ENCODE measurements around the gene SLAMF1. TPM values are rescaled to one million over a fixed set of nuclear protein-coding genes. Genes with fewer than 3 reads are reported as not detected.
"Not testable (repeated sequence)": the region's sequence is repeated elsewhere in the genome, so short reads cannot be mapped to it uniquely, and the experiment has no call there.

The SLAMF1 gene
- total RNA-seq, 5 donors from 2014 or later (not counting 1 experiment from before 2014, with no cell fraction given): 19.4 to 38.7 (median 30.7) TPM

GRCh38 chr1:160630523-160631451 is 16.1 kb downstream of the SLAMF1 start:
- CTCF ChIA-PET: interaction anchor here in 1 of 2 donors (0.7 to 1.3 kb wide), 3 partner anchors 10 to 66 kb away, joined by 3 to 7 read pairs (median 6); no protein-coding TSS in a partner anchor
- Histone ChIP-seq H3K4me1 (ENCODE audit: control insufficient read depth in 1 of 2, extremely low read depth in 1 of 2, insufficient read depth in 2 of 2, low read length in 2 of 2) (peaks cover 83 to 98% of the 10 kb centered on the region in 2 experiments), H3K36me3 (ENCODE audit: control insufficient read depth in 2 of 2, extremely low read depth in 1 of 2, insufficient read depth in 1 of 2, low read length in 1 of 2) (peaks cover 0 to 31% of the 10 kb centered on the region in 2 donors), H3K27ac (ENCODE audit: low read length) (peak overlapping the region; percentile 95), H3K4me3 (ENCODE audit: control insufficient read depth in 1 of 2, extremely low read depth in 1 of 2, low read length in 1 of 2) (no peak overlapping the region), H3K9me3 (no peaks in the 10 kb centered on the region), H3K27me3 (replicated peaks in 1 of 2; ENCODE audit: control insufficient read depth in 2 of 2, extremely low read depth in 1 of 2, insufficient read depth in 2 of 2, low read length in 1 of 2) (no peaks in the 10 kb centered on the region)
- Mint-ChIP-seq H3K4me1 (peaks cover 90 to 96% (median 96%) of the 10 kb centered on the region in 3 donors), H3K27ac (peak overlapping the region; percentile 96 to 98), H3K4me3 (peak overlapping the region in 2 of 3 donors; percentile 14 to 78), H3K36me3 (peaks cover 66% of the 10 kb centered on the region), H3K27me3 (no peaks in the 10 kb centered on the region), H3K9me3 (peaks cover 0 to 3% (median 3%) of the 10 kb centered on the region in 3 donors)
- POLR2A ChIA-PET: interaction anchor here in 1 of 2 donors (1.0 to 1.3 kb wide), 2 partner anchors 10 to 11 kb away, joined by 4 to 5 read pairs; no protein-coding TSS in a partner anchor
- no peak for DNase-seq
- no peak for ATAC-seq (replicated peaks in 1 of 4)
- WGBS (ENCODE audit: insufficient coverage): 91% methylated on average over 4 of the region's 9 CpGs

GRCh38 chr1:160629286-160630210 is 17.3 kb downstream of the SLAMF1 start:
- peak overlapping the region; percentile 33 to 50 for H3K4me3 ChIP-seq (ENCODE audit: control insufficient read depth in 1 of 2, extremely low read depth in 1 of 2, low read length in 1 of 2)

DNA sequence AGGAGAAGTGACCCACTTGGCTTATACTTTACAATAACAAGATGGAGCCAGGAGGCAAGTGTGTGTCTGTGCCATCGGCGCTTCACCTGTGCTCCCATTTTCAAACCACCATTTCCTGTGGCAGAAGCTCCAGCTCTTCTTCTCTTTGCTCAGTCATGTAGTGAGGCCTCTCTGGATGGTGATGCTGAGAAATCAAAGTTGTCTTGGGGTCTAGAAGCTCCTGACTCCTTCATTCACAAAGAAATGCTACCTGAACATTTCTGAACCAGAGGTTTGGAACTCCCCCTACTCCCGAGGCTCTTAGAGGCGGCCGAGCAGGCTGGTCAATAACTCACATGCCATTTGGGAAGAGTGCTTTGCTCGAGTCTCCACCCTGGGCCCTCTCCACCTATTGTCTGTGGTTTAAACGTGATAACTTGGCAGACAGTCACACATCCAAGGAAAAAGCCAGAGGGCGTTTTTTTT is 18.0 kb downstream of the SLAMF1 start:
- POLR2A ChIA-PET: interaction anchor here (1.0 to 1.6 kb wide), 2 partner anchors 11 to 416 kb away, joined by 3 to 4 read pairs; no protein-coding TSS in a partner anchor
- peak overlapping the region; percentile 96 to 98 for H3K27ac Mint-ChIP-seq
- peak overlapping the region; percentile 33 to 50 for H3K4me3 ChIP-seq (ENCODE audit: control insufficient read depth in 1 of 2, extremely low read depth in 1 of 2, low read length in 1 of 2)

More at GRCh38 chr1:160629286-160630210, 17.3 kb downstream of the SLAMF1 start:
- H3K27ac Mint-ChIP-seq: peak overlapping the region; percentile 96 to 98
- ATAC-seq (replicated peaks in 1 of 4): peak; percentile 85 to 91 (median 87)
- POLR2A ChIA-PET: interaction anchor here (0.9 to 1.6 kb wide), 4 partner anchors 10 to 17 kb away, joined by 3 to 5 read pairs (median 4); partner anchors contain the start of gene SLAMF1 (in 1 of the 2)
- H3K4me1 Mint-ChIP-seq: peaks cover 92 to 98% (median 98%) of the 10 kb centered on the region in 3 donors
- H3K9me3 ChIP-seq: no peaks in the 10 kb centered on the region
- H3K36me3 ChIP-seq (ENCODE audit: control insufficient read depth in 2 of 2, extremely low read depth in 1 of 2, insufficient read depth in 1 of 2, low read length in 1 of 2): peaks cover 0 to 21% of the 10 kb centered on the region in 2 donors
- H3K27ac ChIP-seq (ENCODE audit: low read length): peak overlapping the region; percentile 95
- peaks cover 65% of the 10 kb centered on the region for H3K36me3 Mint-ChIP-seq
- no peaks in the 10 kb centered on the region for H3K27me3 ChIP-seq (replicated peaks in 1 of 2; ENCODE audit: control insufficient read depth in 2 of 2, extremely low read depth in 1 of 2, insufficient read depth in 2 of 2, low read length in 1 of 2)
- no peaks in the 10 kb centered on the region for H3K27me3 Mint-ChIP-seq
- peaks cover 81 to 95% of the 10 kb centered on the region in 2 experiments for H3K4me1 ChIP-seq (ENCODE audit: control insufficient read depth in 1 of 2, extremely low read depth in 1 of 2, insufficient read depth in 2 of 2, low read length in 2 of 2)
- H3K9me3 Mint-ChIP-seq: peaks cover 0 to 3% (median 3%) of the 10 kb centered on the region in 3 donors
- CTCF ChIA-PET: interaction anchor here in 1 of 2 donors (0.6 to 2.3 kb wide), 11 partner anchors 10 to 70 kb away, joined by 3 to 11 read pairs (median 5); partner anchors contain the start of gene SLAMF1
- WGBS (ENCODE audit: insufficient coverage): 13% methylated on average over 13 of the region's 19 CpGs
- peak; percentile 47 to 92 (median 80) for DNase-seq
- peak overlapping the region; percentile 66 to 78 (median 73) for H3K4me3 Mint-ChIP-seq

DNA sequence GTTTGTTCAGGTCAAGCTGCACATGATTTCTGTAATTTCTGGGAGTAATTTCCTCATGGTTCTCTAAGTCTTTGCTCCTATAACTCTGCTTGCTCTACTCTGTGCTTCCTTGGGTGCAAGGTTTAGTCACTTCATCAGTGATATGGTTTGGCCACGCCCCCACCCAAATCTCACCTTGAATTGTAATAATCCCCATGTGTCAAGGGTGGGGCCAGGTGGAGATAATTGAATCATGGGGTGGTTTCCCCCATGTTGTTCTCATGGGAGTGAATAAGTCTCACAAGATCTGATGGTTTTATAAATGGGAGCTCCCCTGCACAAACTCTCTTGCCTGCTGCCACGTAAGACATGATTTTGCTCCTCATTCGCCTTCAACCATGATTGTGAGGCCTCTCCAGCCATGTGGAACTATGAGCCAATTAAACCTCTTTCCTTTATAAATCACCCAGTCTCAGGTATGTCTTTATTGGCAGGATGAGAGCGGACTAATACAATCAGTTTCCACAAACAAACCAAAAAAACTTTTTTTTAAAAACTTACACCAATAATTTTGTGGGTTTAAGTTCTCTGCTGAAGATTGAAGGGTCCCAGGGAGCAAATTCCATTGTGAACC is 19.1 kb downstream of the SLAMF1 start:
- ChIA-PET POLR2A (interaction anchor here (0.6 to 1.6 kb wide), 3 partner anchors 10 to 417 kb away, joined by 3 to 4 read pairs (median 3); no protein-coding TSS in a partner anchor), CTCF (interaction anchor here (0.6 to 2.3 kb wide), 6 partner anchors 8 to 47 kb away, joined by 3 to 11 read pairs (median 4); no protein-coding TSS in a partner anchor)
- not testable (repeated sequence) for H3K27me3 ChIP-seq (replicated peaks in 1 of 2; ENCODE audit: control insufficient read depth in 2 of 2, extremely low read depth in 1 of 2, insufficient read depth in 2 of 2, low read length in 1 of 2); H3K4me3 ChIP-seq (ENCODE audit: control insufficient read depth in 1 of 2, extremely low read depth in 1 of 2, low read length in 1 of 2); H3K27me3 Mint-ChIP-seq; H3K9me3 ChIP-seq; H3K9me3 Mint-ChIP-seq; ATAC-seq (replicated peaks in 1 of 4)
- H3K27ac ChIP-seq (ENCODE audit: low read length): peak overlapping the region; percentile 95
- peak overlapping the region in 1 of 3 donors; percentile 78 for H3K4me3 Mint-ChIP-seq
- DNase-seq: peak in 1 of 35 experiments; percentile 30
- peaks cover 64% of the 10 kb centered on the region for H3K36me3 Mint-ChIP-seq
- H3K4me1 ChIP-seq (ENCODE audit: control insufficient read depth in 1 of 2, extremely low read depth in 1 of 2, insufficient read depth in 2 of 2, low read length in 2 of 2): peaks cover 78 to 91% of the 10 kb centered on the region in 2 experiments
- peaks cover 0 to 11% of the 10 kb centered on the region in 2 donors for H3K36me3 ChIP-seq (ENCODE audit: control insufficient read depth in 2 of 2, extremely low read depth in 1 of 2, insufficient read depth in 1 of 2, low read length in 1 of 2)
- peak overlapping the region; percentile 96 to 98 for H3K27ac Mint-ChIP-seq
- H3K4me1 Mint-ChIP-seq: peaks cover 92 to 98% (median 98%) of the 10 kb centered on the region in 3 donors
- whole genome bisulfite sequencing (ENCODE audit: insufficient coverage): no CpG with 5 or more reads among the region's 4 CpGs

More for the DNA sequence above, 18.0 kb downstream of the SLAMF1 start:
- H3K27ac ChIP-seq (ENCODE audit: low read length): peak overlapping the region; percentile 95
- H3K27me3 ChIP-seq (replicated peaks in 1 of 2; ENCODE audit: control insufficient read depth in 2 of 2, extremely low read depth in 1 of 2, insufficient read depth in 2 of 2, low read length in 1 of 2): no peaks in the 10 kb centered on the region
- CTCF ChIA-PET: interaction anchor here in 1 of 2 donors (0.6 to 2.3 kb wide), 8 partner anchors 9 to 484 kb away, joined by 3 to 11 read pairs (median 4); no protein-coding TSS in a partner anchor
- no peaks in the 10 kb centered on the region for H3K9me3 ChIP-seq
- Mint-ChIP-seq H3K4me1 (peaks cover 92 to 98% (median 98%) of the 10 kb centered on the region in 3 donors), H3K4me3 (peak overlapping the region; percentile 66 to 78 (median 73)), H3K36me3 (peaks cover 63% of the 10 kb centered on the region), H3K27me3 (no peaks in the 10 kb centered on the region), H3K9me3 (peaks cover 0 to 3% (median 3%) of the 10 kb centered on the region in 3 donors)
- WGBS (ENCODE audit: insufficient coverage): 4% methylated on average over 3 of the region's 8 CpGs
- peaks cover 79 to 91% of the 10 kb centered on the region in 2 experiments for H3K4me1 ChIP-seq (ENCODE audit: control insufficient read depth in 1 of 2, extremely low read depth in 1 of 2, insufficient read depth in 2 of 2, low read length in 2 of 2)
- ATAC-seq (replicated peaks in 1 of 4) (peak; percentile 33 to 57 (median 41)), DNase-seq (peak in 25 of 35 experiments; percentile 9 to 71 (median 33))
- H3K36me3 ChIP-seq (ENCODE audit: control insufficient read depth in 2 of 2, extremely low read depth in 1 of 2, insufficient read depth in 1 of 2, low read length in 1 of 2): peaks cover 0 to 15% of the 10 kb centered on the region in 2 donors
